HepG2 (cell line): Measurements from ENCODE around the gene TLR6. TPM values are rescaled to one million over a fixed set of nuclear protein-coding genes. Genes with fewer than 3 reads are reported as not detected.

Experiments used
- ATAC-seq: fragments of 200-7000 bp; cut with Tn5 transposase; 3 replicates; pipeline ENCODE4 v1.9.1; 2020; ENCODE audit warnings: mild to moderate bottlenecking, moderate library complexity
- BruUV-seq: library from RNA; stranded (reverse); fragments of 400-500 nt; replicated peaks from 2 replicates; lab custom pipeline; 2021; lab: Mats Ljungman, UMichigan
- CTCF ChIA-PET: fragments of 300-600 bp; formaldehyde crosslinking; extraction: SDS; loops from one replicate; lab custom pipeline; 2021; ENCODE audit warnings: low total read pairs, inconsistent platforms, low intra/inter-chr PET ratio; lab: Yijun Ruan, JAX
- POLR2A ChIA-PET: fragments of 350-600 bp; sonication (Branson Sonifier 250); formaldehyde crosslinking; loops from one replicate; lab custom pipeline; 2020; ENCODE audit warnings: antibody characterized with exemption, inconsistent platforms; lab: Yijun Ruan, JAX
- DNase-seq: peaks from one replicate; pipeline ENCODE4 v3.0.0-alpha.2; 2015; ENCODE audit warnings: low spot score
- FAIRE-seq: peaks from 3 replicates; lab custom pipeline; 2011; peaks lifted over from hg19 to GRCh38; lab: Jason Lieb, UNC
- H2AFZ ChIP-seq: one replicate; pipeline ENCODE4 v1.6.1; 2011; ENCODE audit warnings: low read length, inconsistent platforms
- H3K27ac ChIP-seq: fragments of 300-600 bp; 3 replicates; pipeline ENCODE4 v1.8.0; 2011; ENCODE audit warnings: mixed run types, mild to moderate bottlenecking, mixed read lengths, low read length, inconsistent platforms; ENCODE audit not compliant: insufficient read depth; ENCODE audit errors: extremely low read length
- H3K27me3 ChIP-seq, 2 experiments: fragments of 200-600 bp in 1 of 2; 2 replicates in 1 of 2; 3 replicates in 1 of 2; pipeline versions ENCODE4 v1.6.0 to v1.8.0; 2011; ENCODE audit warnings: low read length in 2 of 2, mild to moderate bottlenecking in 2 of 2, moderate library complexity in 2 of 2, inconsistent platforms in 1 of 2; ENCODE audit not compliant: insufficient read depth in 2 of 2, control insufficient read depth in 1 of 2
- H3K36me3 ChIP-seq, 2 experiments: fragments of 200-600 bp in 1 of 2; replicated peaks in 1 of 2; 2 replicates in 1 of 2; 3 replicates in 1 of 2; pipeline versions ENCODE4 v1.5.1 to v1.8.0; 2011; ENCODE audit warnings: low read length in 2 of 2, inconsistent platforms in 1 of 2; ENCODE audit not compliant: insufficient read depth in 2 of 2, control insufficient read depth in 1 of 2
- H3K4me1 ChIP-seq: 2 replicates; pipeline ENCODE4 v1.5.1; 2012; ENCODE audit warnings: low read length, inconsistent platforms; ENCODE audit not compliant: insufficient read depth
- H3K4me2 ChIP-seq: 2 replicates; pipeline ENCODE4 v1.6.0; 2011; ENCODE audit warnings: low read depth, low read length, inconsistent platforms
- H3K4me3 ChIP-seq, 3 experiments: fragments of 200-600 bp in 1 of 3; sonication (generic), shearing (Covaris generic) in 1 of 3; replicated peaks in 1 of 3; 2 replicates each; pipeline ENCODE4 v1.5.1; 2011 to 2016; ENCODE audit warnings: low read length in 3 of 3, inconsistent platforms in 2 of 3, low read depth in 2 of 3, mild to moderate bottlenecking in 2 of 3, control low read depth in 1 of 3, mixed read lengths in 1 of 3; ENCODE audit not compliant: insufficient read depth in 1 of 3
- H3K79me2 ChIP-seq: one replicate; pipeline ENCODE4 v1.6.1; 2011; ENCODE audit warnings: low read length, inconsistent platforms; ENCODE audit not compliant: insufficient read depth
- H3K9ac ChIP-seq: 2 replicates; pipeline ENCODE4 v1.6.0; 2011; ENCODE audit warnings: mild to moderate bottlenecking, low read depth, low read length, inconsistent platforms; ENCODE audit not compliant: insufficient read depth
- H3K9me3 ChIP-seq: 2 replicates; pipeline ENCODE4 v1.5.1; 2012; ENCODE audit warnings: mild to moderate bottlenecking, low read length
- H4K20me1 ChIP-seq: 2 replicates; pipeline ENCODE4 v1.6.0; 2011; ENCODE audit warnings: inconsistent platforms, mild to moderate bottlenecking, low read length, moderate library complexity; ENCODE audit not compliant: insufficient read depth
- GATAD2A ChIP-seq: IDR thresholded peaks from 2 replicates; pipeline ENCODE4 v1.6.1; 2016
- MIER2 ChIP-seq: IDR thresholded peaks from 2 replicates; pipeline ENCODE4 v1.6.1; 2016; ENCODE audit warnings: missing biosample characterization, missing genetic modification reagents
- RBFOX2 ChIP-seq: fragments of 200-400 bp; formaldehyde crosslinking; IDR thresholded peaks from 2 replicates; pipeline ENCODE4 v1.6.1; 2017; ENCODE audit warnings: low read depth, mild to moderate bottlenecking, low read length
- SIN3A ChIP-seq: IDR thresholded peaks from 2 replicates; pipeline ENCODE4 v1.6.1; 2011; ENCODE audit warnings: low read depth, mild to moderate bottlenecking, control low read depth, low read length, borderline replicate concordance
- ZBTB20 ChIP-seq: sonication (generic); formaldehyde crosslinking; IDR thresholded peaks from 2 replicates; pipeline ENCODE4 v1.8.1; 2023; ENCODE audit warnings: missing genetic modification reagents, low read depth, mild to moderate bottlenecking, borderline replicate concordance
- ZBTB8A ChIP-seq: sonication (generic); formaldehyde crosslinking; IDR thresholded peaks from 2 replicates; pipeline ENCODE4 v1.4.0; 2020; ENCODE audit warnings: mild to moderate bottlenecking, low read depth, missing genetic modification reagents, borderline replicate concordance
- ZNF124 ChIP-seq: sonication (generic); formaldehyde crosslinking; IDR thresholded peaks from 2 replicates; pipeline ENCODE4 v1.4.0; 2020; ENCODE audit warnings: missing genetic modification reagents
- ZNF143 ChIP-seq: sonication (generic); formaldehyde crosslinking; IDR thresholded peaks from 2 replicates; pipeline ENCODE4 v1.4.0; 2020; ENCODE audit warnings: missing genetic modification reagents
- ZNF367 ChIP-seq: sonication (generic); formaldehyde crosslinking; IDR thresholded peaks from 2 replicates; pipeline ENCODE4 v1.4.0; 2020; ENCODE audit warnings: missing genetic modification reagents, borderline replicate concordance
- WGBS: methylation state at CpG from one replicate; pipeline ENCODE4 v1.1.6; 2017; ENCODE audit warnings: low lambda C conversion rate; 5-methylcytosine and 5-hydroxymethylcytosine counted together
- in situ Hi-C: cut with HindIII; loops from 2 replicates; pipeline ENCODE4 v1.10.0; 2017; ENCODE audit warnings: low pct_unique_long_range_greater_than_20kb; ENCODE audit not compliant: extremely low pct_ligation_motif_present
- intact Hi-C: fragments of 100-400 bp; cut with micrococcal nuclease; formaldehyde crosslinking; loops from one replicate; pipeline ENCODE4 v1.10.0; 2022; ENCODE audit not compliant: unreplicated experiment
- polyA plus RNA-seq, 8 experiments: library from polyadenylated mRNA; depleted of rRNA in 3 of 8; stranded (reverse) in 7 of 8; unstranded in 1 of 8; fragments of >200 nt; fragmentation: Illumina TruSeq in 4 of 8; extraction: Trizol in 4 of 8; gene quantifications; 2 replicates each; pipeline versions ENCODE4 v1.2.1 to v1.2.3, GENCODE V29; 2011 to 2016; ENCODE audit warnings: low read depth in 4 of 8, missing spikeins in 1 of 8, mixed read lengths in 1 of 8; ENCODE audit not compliant: insufficient read depth in 1 of 8
- total RNA-seq, 5 experiments: library from RNA; depleted of rRNA; stranded (reverse); fragments of >200 nt; fragmentation: Illumina TruSeq; extraction: Trizol; gene quantifications; 2 replicates each; pipeline ENCODE4 v1.2.3, GENCODE V29; 2016; ENCODE audit warnings: low read depth in 1 of 5
- TF ChIP-seq, protein P1 (sequence below): sonication (generic); formaldehyde crosslinking; IDR thresholded peaks from 2 replicates; pipeline ENCODE4 v1.4.0; 2020; ENCODE audit warnings: mild to moderate bottlenecking, missing genetic modification reagents
- TF ChIP-seq, protein P2 (sequence below): sonication (generic); formaldehyde crosslinking; IDR thresholded peaks from 2 replicates; pipeline ENCODE4 v1.8.0; 2022; ENCODE audit warnings: low read depth, missing genetic modification reagents
- TF ChIP-seq, protein P3 (sequence below): sonication (generic); formaldehyde crosslinking; IDR thresholded peaks from 2 replicates; pipeline ENCODE4 v1.5.1; 2020; ENCODE audit warnings: missing genetic modification reagents, mild to moderate bottlenecking, borderline replicate concordance

Gene TLR6
- total and polyA plus RNA-seq, 2 of the 13 experiments (the other 11 are each of a cell fraction or from before 2014, with no cell fraction given) = 0.33 to 0.71 TPM

DNA sequence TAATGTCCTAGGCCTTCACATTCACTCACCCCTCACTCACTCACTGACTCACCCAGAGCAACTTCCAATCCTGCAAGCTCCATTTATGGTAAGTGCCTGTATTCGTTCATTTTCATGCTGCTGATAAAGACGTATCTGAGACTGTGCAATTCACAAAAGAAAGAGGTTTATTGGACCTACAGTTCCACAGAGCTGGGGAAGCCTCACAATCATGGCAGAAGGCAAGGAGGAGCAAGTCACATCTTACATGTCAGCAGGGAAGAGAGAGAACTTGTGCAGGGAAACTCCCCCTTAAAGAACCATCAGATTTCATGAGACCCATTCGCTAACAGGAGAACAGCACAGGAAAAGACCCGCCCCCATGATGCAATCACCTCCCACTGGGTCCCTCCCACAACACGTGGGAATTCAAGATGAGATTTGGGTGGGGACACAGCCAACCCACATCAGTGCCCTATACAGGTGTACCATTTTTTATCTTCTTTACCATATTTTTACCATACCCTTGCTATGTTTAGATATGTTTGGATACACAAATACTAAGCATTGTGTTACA, 33.8 kb downstream of the TLR6 start:
- Histone ChIP-seq H4K20me1 (no peaks in the 10 kb centered on the region), H3K79me2 (no peaks in the 10 kb centered on the region), H2AFZ (no peak overlapping the region), H3K9me3 (no peaks in the 10 kb centered on the region), H3K4me3 (no peak overlapping the region)
- POLR2A ChIA-PET = no interaction called here
- intact Hi-C loops (no loop called here), in situ Hi-C loops (no loop called here)
- ATAC-seq = no peak
- WGBS = 4% methylated on average over 4 of the region's 5 CpGs
- no peak for TF ChIP-seq ZNF124 (CRISPR knock-in tag)
- TF ChIP-seq ZBTB8A (CRISPR knock-in tag) = no peak
- no peak for TF ChIP-seq SIN3A
- TF ChIP-seq MIER2 (CRISPR knock-in tag) = no peak
- TF ChIP-seq, protein P1, sequence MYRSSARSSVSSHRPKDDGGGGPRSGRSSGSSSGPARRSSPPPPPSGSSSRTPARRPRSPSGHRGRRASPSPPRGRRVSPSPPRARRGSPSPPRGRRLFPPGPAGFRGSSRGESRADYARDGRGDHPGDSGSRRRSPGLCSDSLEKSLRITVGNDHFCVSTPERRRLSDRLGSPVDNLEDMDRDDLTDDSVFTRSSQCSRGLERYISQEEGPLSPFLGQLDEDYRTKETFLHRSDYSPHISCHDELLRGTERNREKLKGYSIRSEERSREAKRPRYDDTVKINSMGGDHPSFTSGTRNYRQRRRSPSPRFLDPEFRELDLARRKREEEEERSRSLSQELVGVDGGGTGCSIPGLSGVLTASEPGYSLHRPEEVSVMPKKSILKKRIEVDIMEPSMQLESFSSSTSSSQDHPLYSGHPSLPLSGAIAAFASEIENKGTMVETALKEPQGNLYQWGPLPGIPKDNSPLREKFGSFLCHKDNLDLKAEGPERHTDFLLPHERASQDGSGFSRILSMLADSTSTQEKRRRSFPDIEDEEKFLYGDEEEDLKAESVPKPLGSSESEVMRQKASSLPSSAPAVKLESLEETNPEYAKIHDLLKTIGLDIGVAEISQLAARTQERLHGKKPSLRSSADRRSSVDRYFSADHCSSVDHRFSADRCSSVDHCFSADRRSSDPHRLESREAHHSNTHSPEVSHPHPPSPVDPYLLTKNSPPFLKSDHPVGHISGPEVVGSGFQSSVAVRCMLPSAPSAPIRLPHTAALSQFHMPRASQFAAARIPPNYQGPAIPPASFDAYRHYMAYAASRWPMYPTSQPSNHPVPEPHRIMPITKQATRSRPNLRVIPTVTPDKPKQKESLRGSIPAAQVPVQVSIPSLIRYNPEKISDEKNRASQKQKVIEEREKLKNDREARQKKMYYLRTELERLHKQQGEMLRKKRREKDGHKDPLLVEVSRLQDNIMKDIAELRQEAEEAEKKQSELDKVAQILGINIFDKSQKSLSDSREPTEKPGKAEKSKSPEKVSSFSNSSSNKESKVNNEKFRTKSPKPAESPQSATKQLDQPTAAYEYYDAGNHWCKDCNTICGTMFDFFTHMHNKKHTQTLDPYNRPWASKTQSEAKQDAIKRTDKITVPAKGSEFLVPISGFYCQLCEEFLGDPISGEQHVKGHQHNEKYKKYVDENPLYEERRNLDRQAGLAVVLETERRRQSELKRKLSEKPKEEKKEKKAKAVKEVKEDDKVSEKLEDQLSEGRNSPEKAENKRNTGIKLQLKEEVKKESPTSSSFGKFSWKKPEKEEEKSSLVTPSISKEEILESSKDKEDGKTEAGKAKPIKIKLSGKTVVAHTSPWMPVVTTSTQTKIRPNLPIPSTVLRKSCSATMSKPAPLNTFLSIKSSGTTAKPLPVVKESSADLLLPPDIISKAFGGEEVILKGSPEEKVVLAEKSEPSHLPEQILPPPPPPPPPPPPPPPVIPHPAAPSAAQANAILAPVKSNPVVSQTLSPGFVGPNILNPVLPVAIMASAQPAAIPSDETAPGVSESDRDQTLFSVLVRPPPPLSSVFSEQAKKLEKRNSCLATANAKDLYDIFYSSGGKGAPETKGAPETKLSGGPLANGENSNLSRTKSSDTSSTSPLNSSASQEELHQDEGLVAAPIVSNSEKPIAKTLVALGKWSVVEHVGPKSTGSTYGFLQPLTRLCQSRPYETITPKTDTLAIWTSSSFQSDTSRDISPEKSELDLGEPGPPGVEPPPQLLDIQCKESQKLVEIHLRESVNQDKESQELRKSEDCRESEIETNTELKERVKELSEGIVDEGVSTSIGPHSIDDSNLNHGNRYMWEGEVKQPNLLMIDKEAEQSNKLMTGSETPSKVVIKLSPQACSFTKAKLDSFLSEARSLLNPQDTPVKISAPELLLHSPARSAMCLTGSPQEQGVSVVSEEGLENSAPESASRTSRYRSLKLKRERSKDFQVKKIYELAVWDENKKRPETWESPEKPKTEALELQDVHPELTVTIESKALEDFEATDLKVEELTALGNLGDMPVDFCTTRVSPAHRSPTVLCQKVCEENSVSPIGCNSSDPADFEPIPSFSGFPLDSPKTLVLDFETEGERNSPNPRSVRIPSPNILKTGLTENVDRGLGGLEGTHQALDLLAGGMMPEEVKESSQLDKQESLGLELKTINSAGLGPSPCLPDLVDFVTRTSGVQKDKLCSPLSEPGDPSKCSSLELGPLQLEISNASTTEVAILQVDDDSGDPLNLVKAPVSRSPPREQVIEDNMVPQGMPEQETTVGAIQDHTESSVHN = no peak
- no peak for TF ChIP-seq ZNF367 (CRISPR knock-in tag)
- TF ChIP-seq, protein P2, sequence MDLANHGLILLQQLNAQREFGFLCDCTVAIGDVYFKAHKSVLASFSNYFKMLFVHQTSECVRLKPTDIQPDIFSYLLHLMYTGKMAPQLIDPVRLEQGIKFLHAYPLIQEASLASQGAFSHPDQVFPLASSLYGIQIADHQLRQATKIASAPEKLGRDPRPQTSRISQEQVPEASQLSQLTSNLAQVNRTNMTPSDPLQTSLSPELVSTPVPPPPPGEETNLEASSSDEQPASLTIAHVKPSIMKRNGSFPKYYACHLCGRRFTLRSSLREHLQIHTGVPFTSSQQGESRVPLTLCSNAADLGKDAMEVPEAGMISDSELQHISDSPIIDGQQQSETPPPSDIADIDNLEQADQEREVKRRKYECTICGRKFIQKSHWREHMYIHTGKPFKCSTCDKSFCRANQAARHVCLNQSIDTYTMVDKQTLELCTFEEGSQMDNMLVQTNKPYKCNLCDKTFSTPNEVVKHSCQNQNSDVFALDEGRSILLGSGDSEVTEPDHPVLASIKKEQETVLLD (CRISPR knock-in tag) = no peak
- TF ChIP-seq ZNF143 (CRISPR knock-in tag) = no peak
- TF ChIP-seq RBFOX2 = no peak
- TF ChIP-seq, protein P3, sequence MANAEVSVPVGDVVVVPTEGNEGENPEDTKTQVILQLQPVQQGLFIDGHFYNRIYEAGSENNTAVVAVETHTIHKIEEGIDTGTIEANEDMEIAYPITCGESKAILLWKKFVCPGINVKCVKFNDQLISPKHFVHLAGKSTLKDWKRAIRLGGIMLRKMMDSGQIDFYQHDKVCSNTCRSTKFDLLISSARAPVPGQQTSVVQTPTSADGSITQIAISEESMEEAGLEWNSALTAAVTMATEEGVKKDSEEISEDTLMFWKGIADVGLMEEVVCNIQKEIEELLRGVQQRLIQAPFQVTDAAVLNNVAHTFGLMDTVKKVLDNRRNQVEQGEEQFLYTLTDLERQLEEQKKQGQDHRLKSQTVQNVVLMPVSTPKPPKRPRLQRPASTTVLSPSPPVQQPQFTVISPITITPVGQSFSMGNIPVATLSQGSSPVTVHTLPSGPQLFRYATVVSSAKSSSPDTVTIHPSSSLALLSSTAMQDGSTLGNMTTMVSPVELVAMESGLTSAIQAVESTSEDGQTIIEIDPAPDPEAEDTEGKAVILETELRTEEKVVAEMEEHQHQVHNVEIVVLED = no peak
- TF ChIP-seq ZBTB20 (CRISPR knock-in tag) = no peak
- no peak for TF ChIP-seq GATAD2A (CRISPR knock-in tag)
- TF ChIP-seq, all 625 proteins: peak for 0
- BruUV-seq = no TSS peak
- DNase-seq (no peak), FAIRE-seq (no peak)
- Histone ChIP-seq H3K4me2 (no peak overlapping the region), H3K9ac (no peak overlapping the region), H3K27me3 (no peaks in the 10 kb centered on the region), H3K36me3 (no peaks in the 10 kb centered on the region), H3K27ac (no peak overlapping the region), H3K4me1 (no peaks in the 10 kb centered on the region; the same call in 1 of the 2 replicates)
- CTCF ChIA-PET = no interaction called here
